ENCODE results near the gene RTF1. TPM values are rescaled to one million over a fixed set of nuclear protein-coding genes. Genes with fewer than 3 reads are reported as not detected.

Gene RTF1
- total RNA-seq, 1 experiment from 2014 or later = 47.6 TPM

DNA sequence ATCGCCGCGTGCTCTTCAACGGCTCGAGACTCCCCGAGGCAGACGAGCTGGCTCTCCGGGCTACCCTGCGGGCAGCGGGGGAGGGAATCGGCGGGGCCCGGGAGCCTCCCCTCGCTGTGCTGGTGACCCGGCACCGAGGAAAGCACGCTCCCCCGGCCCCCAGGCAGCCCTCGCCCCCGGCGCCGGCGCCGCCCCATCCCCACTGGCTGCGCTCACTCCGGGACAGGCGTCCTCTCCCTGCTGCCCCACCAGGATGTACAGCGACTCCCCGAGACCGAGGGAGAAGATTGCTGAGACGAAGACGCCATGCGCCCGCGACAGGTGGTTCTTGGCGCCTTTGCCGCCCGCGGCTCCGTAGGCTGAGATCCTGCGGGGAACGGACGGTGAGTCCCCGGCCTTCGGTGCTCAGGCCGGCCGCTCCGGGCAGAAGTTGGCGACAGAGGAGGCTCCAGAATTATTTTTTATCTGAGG lies 95.0 kb downstream of the RTF1 start:
- peaks cover 20% of the 10 kb centered on the region for H3K4me1 ChIP-seq (ENCODE audit: insufficient read depth, low read length, poor library complexity, severe bottlenecking)

GRCh38 chr15:41512512-41512939 lies 95.6 kb downstream of the RTF1 start:
- no peak for DNase-seq (ENCODE audit: low spot score)
- POLR2A ChIA-PET (ENCODE audit: low non-redundant PET) = interaction anchor here (0.6 kb wide), 1 partner anchor 67 kb away, joined by 5 read pairs; no protein-coding TSS in a partner anchor
- Histone ChIP-seq H3K4me3 (ENCODE audit: low read depth, low read length, poor library complexity, severe bottlenecking) (peak overlapping the region; percentile 59), H3K4me1 (ENCODE audit: insufficient read depth, low read length, poor library complexity, severe bottlenecking) (peaks cover 20% of the 10 kb centered on the region), H3K9me3 (ENCODE audit: low read depth, low read length, poor library complexity, severe bottlenecking) (no peaks in the 10 kb centered on the region), H3K36me3 (ENCODE audit: insufficient read depth, low read length, poor library complexity, severe bottlenecking) (no peaks in the 10 kb centered on the region), H3K27me3 (replicated peaks; ENCODE audit: insufficient read depth, low read depth, low read length, poor library complexity) (peaks cover 11% of the 10 kb centered on the region), H3K27ac (ENCODE audit: low read depth, low read length, poor library complexity, severe bottlenecking) (no peak overlapping the region)
- intact Hi-C loops (cut with micrococcal nuclease; ENCODE audit: unreplicated experiment) = no loop called here
- CTCF ChIA-PET = no interaction called here
- TF ChIP-seq EZH2 (IDR thresholded peaks at IDR 0.05; ENCODE audit: borderline replicate concordance, low read depth, low read length, poor library complexity, severe bottlenecking) = no peak
- no peak for TF ChIP-seq CTCF (conservative IDR thresholded peaks at IDR 0.05; ENCODE audit: low read depth, low read length)
- no TSS peak for BruUV-seq (replicated peaks)

More for the DNA sequence above, 95.0 kb downstream of the RTF1 start:
- TF ChIP-seq EZH2 (IDR thresholded peaks at IDR 0.05; ENCODE audit: borderline replicate concordance, low read depth, low read length, poor library complexity, severe bottlenecking) (no peak), CTCF (conservative IDR thresholded peaks at IDR 0.05; ENCODE audit: low read depth, low read length) (0 out of 2 replicates have a peak, but pooled peaks have one; percentile 17)
- Histone ChIP-seq H3K27ac (ENCODE audit: low read depth, low read length, poor library complexity, severe bottlenecking) (no peak overlapping the region), H3K27me3 (replicated peaks; ENCODE audit: insufficient read depth, low read depth, low read length, poor library complexity) (peaks cover 11% of the 10 kb centered on the region), H3K36me3 (ENCODE audit: insufficient read depth, low read length, poor library complexity, severe bottlenecking) (no peaks in the 10 kb centered on the region), H3K4me3 (ENCODE audit: low read depth, low read length, poor library complexity, severe bottlenecking) (peak overlapping the region; percentile 59), H3K9me3 (ENCODE audit: low read depth, low read length, poor library complexity, severe bottlenecking) (no peaks in the 10 kb centered on the region)
- ChIA-PET CTCF (interaction anchor here (0.6 kb wide), 1 partner anchor 8 kb away, joined by 4 read pairs; no protein-coding TSS in a partner anchor), POLR2A (ENCODE audit: low non-redundant PET) (no interaction called here)
- no TSS peak for BruUV-seq (replicated peaks)
- intact Hi-C loops (cut with micrococcal nuclease; ENCODE audit: unreplicated experiment) = no loop called here
- DNase-seq (ENCODE audit: low spot score) = no peak

DNA sequence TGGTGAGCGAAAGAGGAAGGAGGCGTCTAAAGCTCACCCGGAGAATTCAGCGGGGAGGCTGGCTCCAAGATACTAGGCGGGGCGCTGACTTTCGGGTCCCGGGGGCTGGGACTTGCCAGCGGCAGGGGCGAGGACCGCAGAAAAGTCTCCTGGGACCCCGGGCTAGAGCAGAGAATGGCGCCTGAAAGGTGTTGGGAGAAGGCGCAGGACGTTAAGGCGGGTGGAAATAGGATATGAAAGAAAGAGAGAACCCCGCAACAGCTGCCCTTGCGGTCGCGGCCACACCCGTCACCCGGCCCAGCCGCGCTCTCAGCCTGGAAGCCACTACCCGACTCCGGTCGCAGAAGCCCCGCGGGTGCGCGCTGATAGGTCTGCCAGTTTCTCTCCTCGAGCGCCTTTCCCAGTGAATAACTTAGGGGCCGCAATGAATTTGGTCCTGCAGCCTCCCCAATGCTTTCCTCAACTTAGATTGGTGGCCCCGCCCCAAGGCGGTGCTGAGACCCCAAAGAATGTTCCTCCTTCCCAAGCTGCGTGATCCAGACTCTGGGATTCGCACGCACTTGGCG lies 96.1 kb downstream of the RTF1 start:
- BruUV-seq (replicated peaks) = no TSS peak
- intact Hi-C loops (cut with micrococcal nuclease; ENCODE audit: unreplicated experiment) = no loop called here
- ChIA-PET POLR2A (ENCODE audit: low non-redundant PET) (interaction anchor here (0.6 kb wide), 1 partner anchor 66 kb away, joined by 5 read pairs; no protein-coding TSS in a partner anchor), CTCF (interaction anchor here (0.5 kb wide), 1 partner anchor 23 kb away, joined by 6 read pairs; no protein-coding TSS in a partner anchor)
- peaks cover 11% of the 10 kb centered on the region for H3K27me3 ChIP-seq (replicated peaks; ENCODE audit: insufficient read depth, low read depth, low read length, poor library complexity)
- H3K4me1 ChIP-seq (ENCODE audit: insufficient read depth, low read length, poor library complexity, severe bottlenecking) = peaks cover 20% of the 10 kb centered on the region
- peak; percentile 73 for DNase-seq (ENCODE audit: low spot score)
- no peaks in the 10 kb centered on the region for H3K9me3 ChIP-seq (ENCODE audit: low read depth, low read length, poor library complexity, severe bottlenecking)
- peak overlapping the region; percentile 59 for H3K4me3 ChIP-seq (ENCODE audit: low read depth, low read length, poor library complexity, severe bottlenecking)
- no peaks in the 10 kb centered on the region for H3K36me3 ChIP-seq (ENCODE audit: insufficient read depth, low read length, poor library complexity, severe bottlenecking)
- no peak for TF ChIP-seq CTCF (conservative IDR thresholded peaks at IDR 0.05; ENCODE audit: low read depth, low read length)
- no peak for TF ChIP-seq EZH2 (IDR thresholded peaks at IDR 0.05; ENCODE audit: borderline replicate concordance, low read depth, low read length, poor library complexity, severe bottlenecking)
- no peak overlapping the region for H3K27ac ChIP-seq (ENCODE audit: low read depth, low read length, poor library complexity, severe bottlenecking)

All from A673 (cell line).